CD4-positive, alpha-beta T cell (primary cell): Measurements from ENCODE around the gene C20orf144. TPM values are rescaled to one million over a fixed set of nuclear protein-coding genes. Genes with fewer than 3 reads are reported as not detected.

Source experiments
- ATAC-seq: fragments of 200-7000 bp; cut with Tn5 transposase; one replicate; pipeline ENCODE4 v1.10.0; 2022; ENCODE audit warnings: mild to moderate bottlenecking; ENCODE audit not compliant: poor library complexity
- CTCF ChIA-PET: fragments of 350-600 bp; sonication (Branson Sonifier 250); formaldehyde crosslinking; loops from one replicate; lab custom pipeline; 2021; ENCODE audit warnings: antibody characterized with exemption, inconsistent platforms; lab: Charles Lee
- POLR2A ChIA-PET: fragments of 350-600 bp; sonication (Branson Sonifier 250); formaldehyde crosslinking; loops from one replicate; lab custom pipeline; 2021; ENCODE audit warnings: antibody characterized with exemption, inconsistent platforms; lab: Charles Lee
- DNase-seq, 14 experiments: peaks; one replicate each; pipeline ENCODE4 v3.0.0-alpha.2; 2013 to 2020; ENCODE audit warnings: mixed read lengths in 2 of 14
- H3K27ac ChIP-seq, 2 donors: one replicate each; pipeline versions ENCODE4 v1.5.1 to v1.7.0; 2013; ENCODE audit warnings: low read length in 2 of 2, low read depth in 1 of 2, mild to moderate bottlenecking in 1 of 2
- H3K27me3 ChIP-seq, 2 experiments: 1 replicate in 1 of 2; 2 replicates in 1 of 2; pipeline versions ENCODE4 v1.6.1 to v1.7.0; 2013; ENCODE audit warnings: low read length in 2 of 2, control low read depth in 1 of 2, mild to moderate bottlenecking in 1 of 2, moderate library complexity in 1 of 2; ENCODE audit not compliant: insufficient read depth in 2 of 2, control insufficient read depth in 1 of 2
- H3K36me3 ChIP-seq: one replicate; pipeline ENCODE4 v1.6.1; 2013; ENCODE audit warnings: low read length, control low read depth; ENCODE audit not compliant: insufficient read depth
- H3K4me1 ChIP-seq: one replicate; pipeline ENCODE4 v1.6.1; 2013; ENCODE audit warnings: low read length, control low read depth; ENCODE audit not compliant: insufficient read depth
- H3K4me3 ChIP-seq: one replicate; pipeline ENCODE4 v1.5.1; 2013; ENCODE audit warnings: mild to moderate bottlenecking, low read length, moderate library complexity
- H3K9me3 ChIP-seq, 2 experiments: 1 replicate in 1 of 2; 2 replicates in 1 of 2; pipeline versions ENCODE4 v1.6.1 to v1.7.0; 2013; ENCODE audit warnings: low read length in 2 of 2, mild to moderate bottlenecking in 2 of 2, control low read depth in 1 of 2, moderate library complexity in 1 of 2; ENCODE audit not compliant: control insufficient read depth in 1 of 2, insufficient read depth in 1 of 2
- H3K27ac Mint-ChIP-seq: one replicate; pipeline ENCODE4 v1.8.0; 2020; ENCODE audit warnings: mixed read lengths
- H3K27me3 Mint-ChIP-seq: one replicate; pipeline ENCODE4 v1.8.0; 2021; ENCODE audit warnings: mixed read lengths
- H3K36me3 Mint-ChIP-seq: one replicate; pipeline ENCODE4 v1.8.0; 2021; ENCODE audit warnings: low read depth, mixed read lengths
- H3K4me1 Mint-ChIP-seq: one replicate; pipeline ENCODE4 v1.8.0; 2021; ENCODE audit warnings: low read depth, mixed read lengths
- H3K4me3 Mint-ChIP-seq: one replicate; pipeline ENCODE4 v1.8.0; 2020; ENCODE audit warnings: mild to moderate bottlenecking, mixed read lengths
- H3K9me3 Mint-ChIP-seq: one replicate; pipeline ENCODE4 v1.8.0; 2020; ENCODE audit warnings: mixed read lengths
- CTCF ChIP-seq: fragments of 200-600 bp; IDR thresholded peaks from one replicate; pipeline ENCODE4 v1.8.0; 2022; ENCODE audit warnings: antibody characterized with exemption, mild to moderate bottlenecking
- intact Hi-C, 2 experiments: fragments of 100-400 bp; cut with DNase I in 1 of 2; cut with micrococcal nuclease in 1 of 2; formaldehyde crosslinking; loops; one replicate each; pipeline versions ENCODE4 v1.15.1 to v1.9.0; 2023 to 2025; cut with DNase I, micrococcal nuclease
- total RNA-seq, 174 experiments: library from RNA in 2 of 174; stranded (reverse) in 2 of 174; gene quantifications; one replicate each; pipeline ENCODE4 v1.2.3 and lab custom pipeline; 2021 to 2026

Gene C20orf144
- total RNA-seq, 2 experiments from 2014 or later: 0.17 to 0.19 TPM

GRCh38 chr20:33669873-33670640 is 7.9 kb downstream of the C20orf144 start:
- TF ChIP-seq CTCF: no peak
- Histone ChIP-seq H3K9me3 (no peaks in the 10 kb centered on the region), H3K27ac (no peak overlapping the region), H3K36me3 (no peaks in the 10 kb centered on the region), H3K27me3 (no peaks in the 10 kb centered on the region), H3K4me3 (no peak overlapping the region), H3K4me1 (peaks cover 51% of the 10 kb centered on the region)
- no peaks in the 10 kb centered on the region for H3K27me3 Mint-ChIP-seq
- no peak overlapping the region for H3K27ac Mint-ChIP-seq
- ChIA-PET POLR2A (interaction anchor here (1.6 to 3.6 kb wide), 2 partner anchors 50 kb away, joined by 7 to 23 read pairs; partner anchors contain the start of gene PXMP4), CTCF (no interaction called here)
- intact Hi-C loops: loop anchor here (2.0 to 10.0 kb wide), 3 partner anchors 65 to 1715 kb away; partner anchors contain the start of genes PDRG1 (in 1 of the 2) and ZNF341 (in 1 of the 2)
- H3K4me3 Mint-ChIP-seq: peak overlapping the region; percentile 6
- ATAC-seq (no peak), DNase-seq (no peak)
- H3K4me1 Mint-ChIP-seq: peaks cover 28% of the 10 kb centered on the region
- H3K36me3 Mint-ChIP-seq: no peaks in the 10 kb centered on the region
- no peaks in the 10 kb centered on the region for H3K9me3 Mint-ChIP-seq

- DNase-seq (no peak), ATAC-seq (no peak)
- no peak for TF ChIP-seq CTCF
- H3K9me3 Mint-ChIP-seq: no peaks in the 10 kb centered on the region
- no peaks in the 10 kb centered on the region for H3K36me3 Mint-ChIP-seq
- CTCF ChIA-PET: no interaction called here
- peaks cover 26% of the 10 kb centered on the region for H3K4me1 Mint-ChIP-seq
- H3K27me3 Mint-ChIP-seq: no peaks in the 10 kb centered on the region
- intact Hi-C loops: no loop called here
- H3K4me3 ChIP-seq: no peak overlapping the region
- no peak overlapping the region for H3K27ac ChIP-seq
- H3K27ac Mint-ChIP-seq: peak overlapping the region; percentile 49
- no peaks in the 10 kb centered on the region for H3K9me3 ChIP-seq
- peak overlapping the region; percentile 51 for H3K4me3 Mint-ChIP-seq
- no peaks in the 10 kb centered on the region for H3K36me3 ChIP-seq
- POLR2A ChIA-PET: interaction anchor here (1.6 kb wide), 1 partner anchor 49 kb away, joined by 7 read pairs; the partner anchor contains the start of gene PXMP4
- no peaks in the 10 kb centered on the region for H3K27me3 ChIP-seq
- H3K4me1 ChIP-seq: peaks cover 56% of the 10 kb centered on the region
Observed at GRCh38 chr20:33670715-33671499, 8.8 kb downstream of the C20orf144 start.

GRCh38 chr20:33671573-33672288 is 9.6 kb downstream of the C20orf144 start:
- POLR2A ChIA-PET: interaction anchor here (1.6 kb wide), 1 partner anchor 48 kb away, joined by 7 read pairs; the partner anchor contains the start of gene PXMP4
- no peak for ATAC-seq
- no peaks in the 10 kb centered on the region for H3K36me3 Mint-ChIP-seq
- H3K27ac Mint-ChIP-seq: peak overlapping the region; percentile 56
- no peak for DNase-seq
- H3K4me1 Mint-ChIP-seq: peaks cover 19% of the 10 kb centered on the region
- Histone ChIP-seq H3K27ac (no peak overlapping the region), H3K27me3 (no peaks in the 10 kb centered on the region), H3K36me3 (no peaks in the 10 kb centered on the region), H3K4me3 (no peak overlapping the region), H3K4me1 (peaks cover 54% of the 10 kb centered on the region), H3K9me3 (no peaks in the 10 kb centered on the region)
- no peaks in the 10 kb centered on the region for H3K27me3 Mint-ChIP-seq
- no peak for TF ChIP-seq CTCF
- intact Hi-C loops: no loop called here
- CTCF ChIA-PET: no interaction called here
- peak overlapping the region; percentile 86 for H3K4me3 Mint-ChIP-seq
- H3K9me3 Mint-ChIP-seq: no peaks in the 10 kb centered on the region
